Neural crest cell (in vitro differentiated cells): Measurements from ENCODE around the gene PDGFC. TPM values are rescaled to one million over a fixed set of nuclear protein-coding genes. Genes with fewer than 3 reads are reported as not detected.

Experiments used
- DNase-seq: peaks from one replicate; pipeline ENCODE4 v3.0.0; 2021; ENCODE audit warnings: low read depth, mixed read lengths, low spot score
- H3K27ac Mint-ChIP-seq: one replicate; pipeline ENCODE4 v1.8.0; 2021; ENCODE audit warnings: mild to moderate bottlenecking, mixed read lengths; ENCODE audit not compliant: unreplicated experiment
- H3K27me3 Mint-ChIP-seq: 2 replicates; pipeline ENCODE4 v1.8.0; 2021; ENCODE audit warnings: low read depth, mild to moderate bottlenecking, mixed read lengths
- H3K36me3 Mint-ChIP-seq: 2 replicates; pipeline ENCODE4 v1.8.0; 2021; ENCODE audit warnings: low read depth, mild to moderate bottlenecking, mixed read lengths
- H3K4me1 Mint-ChIP-seq: 2 replicates; pipeline ENCODE4 v1.8.0; 2021; ENCODE audit warnings: mixed read lengths
- H3K4me3 Mint-ChIP-seq: one replicate; pipeline ENCODE4 v1.8.0; 2021; ENCODE audit warnings: mild to moderate bottlenecking, mixed read lengths
- H3K9me3 Mint-ChIP-seq: 2 replicates; pipeline ENCODE4 v1.8.0; 2021; ENCODE audit warnings: mixed read lengths
- CTCF ChIP-seq: fragments of 200-600 bp; sonication (generic); conservative IDR thresholded peaks from 2 replicates; pipeline ENCODE4 v1.5.0; 2021; ENCODE audit warnings: antibody characterized with exemption, mild to moderate bottlenecking
- total RNA-seq: library from RNA; stranded (reverse); gene quantifications from 2 replicates; pipeline ENCODE4 v1.2.1, GENCODE V29; 2021

PDGFC gene
- total RNA-seq, 1 donor from 2014 or later = 19.1 TPM

GRCh38 chr4:156865451-156865850 is 106.1 kb downstream of the PDGFC start:
- Mint-ChIP-seq H3K36me3 (peaks cover 2% of the 10 kb centered on the region), H3K4me3 (no peak overlapping the region)

GRCh38 chr4:156858071-156858470 is 113.5 kb downstream of the PDGFC start:
- H3K27me3 Mint-ChIP-seq = no peaks in the 10 kb centered on the region
- H3K36me3 Mint-ChIP-seq = no peaks in the 10 kb centered on the region
- no peak for DNase-seq
- peaks cover 6% of the 10 kb centered on the region for H3K4me1 Mint-ChIP-seq
- no peak for TF ChIP-seq CTCF
- no peak overlapping the region for H3K27ac Mint-ChIP-seq
- H3K4me3 Mint-ChIP-seq = no peak overlapping the region
- peaks cover 2% of the 10 kb centered on the region for H3K9me3 Mint-ChIP-seq

More at GRCh38 chr4:156865451-156865850, 106.1 kb downstream of the PDGFC start:
- peaks cover 6% of the 10 kb centered on the region for H3K4me1 Mint-ChIP-seq
- no peak overlapping the region for H3K27ac Mint-ChIP-seq
- peaks cover 2% of the 10 kb centered on the region for H3K9me3 Mint-ChIP-seq
- no peak for TF ChIP-seq CTCF
- no peak for DNase-seq
- H3K27me3 Mint-ChIP-seq = no peaks in the 10 kb centered on the region

- H3K9me3 Mint-ChIP-seq = peaks cover 23% of the 10 kb centered on the region
These were observed 132.8 kb downstream of the PDGFC start for GRCh38 chr4:156838761-156839160.

GRCh38 chr4:156837625-156838345 is 133.8 kb downstream of the PDGFC start:
- Mint-ChIP-seq H3K4me1 (no peaks in the 10 kb centered on the region), H3K9me3 (peaks cover 23% of the 10 kb centered on the region), H3K36me3 (peaks cover 42% of the 10 kb centered on the region), H3K27me3 (no peaks in the 10 kb centered on the region), H3K4me3 (no peak overlapping the region), H3K27ac (no peak overlapping the region)
- DNase-seq = no peak
- TF ChIP-seq CTCF = no peak

More at GRCh38 chr4:156838761-156839160, 132.8 kb downstream of the PDGFC start:
- TF ChIP-seq CTCF = no peak
- no peak for DNase-seq
- Mint-ChIP-seq H3K4me1 (no peaks in the 10 kb centered on the region), H3K27me3 (no peaks in the 10 kb centered on the region), H3K36me3 (peaks cover 45% of the 10 kb centered on the region), H3K4me3 (no peak overlapping the region), H3K27ac (no peak overlapping the region)

- Mint-ChIP-seq H3K27ac (no peak overlapping the region), H3K27me3 (no peaks in the 10 kb centered on the region), H3K4me1 (no peaks in the 10 kb centered on the region), H3K4me3 (no peak overlapping the region), H3K9me3 (peaks cover 7% of the 10 kb centered on the region), H3K36me3 (peaks cover 6% of the 10 kb centered on the region)
- no peak for DNase-seq
- no peak for TF ChIP-seq CTCF
These were observed 138.7 kb downstream of the PDGFC start for GRCh38 chr4:156832886-156833285.
